Keratinocyte (primary cell): Measurements from ENCODE around the gene DCAF8. TPM values are rescaled to one million over a fixed set of nuclear protein-coding genes. Genes with fewer than 3 reads are reported as not detected.

ENCODE experiments used
- DNase-seq: peaks from one replicate; pipeline ENCODE4 v3.0.0-alpha.2; 2011; ENCODE audit warnings: low read depth, missing footprints, low spot score
- FAIRE-seq: peaks from 2 replicates; lab custom pipeline; 2011; peaks lifted over from hg19 to GRCh38; lab: Jason Lieb, UNC
- H2AFZ ChIP-seq: 2 replicates; pipeline ENCODE4 v1.6.0; 2012; ENCODE audit warnings: low read length, control low read depth, inconsistent platforms; ENCODE audit not compliant: control insufficient read depth
- H3K27ac ChIP-seq: 2 replicates; pipeline ENCODE4 v1.5.1; 2011; ENCODE audit warnings: low read length; ENCODE audit not compliant: control insufficient read depth, insufficient read depth
- H3K27me3 ChIP-seq: 3 replicates; pipeline ENCODE4 v1.6.0; 2011; ENCODE audit warnings: low read length; ENCODE audit not compliant: control insufficient read depth, insufficient read depth; ENCODE audit errors: extremely low read depth
- H3K36me3 ChIP-seq, 2 experiments: 2 replicates in 1 of 2; 3 replicates in 1 of 2; pipeline ENCODE4 v1.5.1; 2011; ENCODE audit warnings: low read length in 2 of 2, mild to moderate bottlenecking in 1 of 2; ENCODE audit not compliant: control insufficient read depth in 2 of 2, insufficient read depth in 2 of 2; ENCODE audit errors: extremely low read depth in 1 of 2
- H3K4me1 ChIP-seq: 3 replicates; pipeline ENCODE4 v1.5.1; 2011; ENCODE audit warnings: low read length; ENCODE audit not compliant: control insufficient read depth, insufficient read depth; ENCODE audit errors: extremely low read depth
- H3K4me2 ChIP-seq: 3 replicates; pipeline ENCODE4 v1.6.0; 2011; ENCODE audit warnings: low read depth, low read length; ENCODE audit not compliant: control insufficient read depth, insufficient read depth; ENCODE audit errors: extremely low read depth
- H3K4me3 ChIP-seq, 3 experiments: fragments of 200-600 bp in 1 of 3; sonication (generic) in 1 of 3; 2 replicates in 2 of 3; 3 replicates in 1 of 3; pipeline ENCODE4 v1.5.1; 2011 to 2016; ENCODE audit warnings: low read length in 3 of 3, mild to moderate bottlenecking in 3 of 3, control low read depth in 2 of 3, inconsistent platforms in 1 of 3, low read depth in 1 of 3, mixed read lengths in 1 of 3, mixed run types in 1 of 3, moderate library complexity in 1 of 3; ENCODE audit not compliant: control insufficient read depth in 2 of 3, insufficient read depth in 2 of 3; ENCODE audit errors: extremely low read depth in 1 of 3
- H3K79me2 ChIP-seq: 2 replicates; pipeline ENCODE4 v1.6.0; 2012; ENCODE audit warnings: low read length; ENCODE audit not compliant: control insufficient read depth, insufficient read depth
- H3K9ac ChIP-seq: 3 replicates; pipeline ENCODE4 v1.6.0; 2011; ENCODE audit warnings: low read length; ENCODE audit not compliant: control insufficient read depth, insufficient read depth; ENCODE audit errors: extremely low read depth
- H3K9me1 ChIP-seq: 3 replicates; pipeline ENCODE4 v1.6.0; 2011; ENCODE audit warnings: low read length; ENCODE audit not compliant: control insufficient read depth, insufficient read depth; ENCODE audit errors: extremely low read depth
- H3K9me3 ChIP-seq: 2 replicates; pipeline ENCODE4 v1.5.1; 2012; ENCODE audit warnings: low read depth, low read length; ENCODE audit not compliant: control insufficient read depth
- H4K20me1 ChIP-seq: 3 replicates; pipeline ENCODE4 v1.6.0; 2011; ENCODE audit warnings: low read length; ENCODE audit not compliant: control insufficient read depth, insufficient read depth; ENCODE audit errors: extremely low read depth
- EZH2 ChIP-seq: IDR thresholded peaks from one replicate; pipeline ENCODE4 v1.6.1; 2012; ENCODE audit warnings: inconsistent platforms, mild to moderate bottlenecking, low read length, moderate library complexity
- dilution Hi-C: fragments of 300-500 bp; cut with MboI; formaldehyde crosslinking; loops from one replicate; pipeline ENCODE4 v1.7.0; 2020; ENCODE audit warnings: low sequenced_read_pairs; ENCODE audit not compliant: extremely low pct_ligation_motif_present
- polyA plus RNA-seq, 5 experiments: library from polyadenylated mRNA; depleted of rRNA in 3 of 5; stranded (reverse) in 3 of 5; stranded (forward) in 1 of 5; unstranded in 1 of 5; fragments of >200 nt; gene quantifications; 1 replicate in 1 of 5; 2 replicates in 3 of 5; 3 replicates in 1 of 5; pipeline versions ENCODE4 v1.2.1 to v1.2.3, GENCODE V29; 2011 to 2012; ENCODE audit warnings: missing spikeins in 2 of 5, low read depth in 1 of 5, low replicate concordance in 1 of 5
- TF ChIP-seq, protein P1 (sequence below), 3 experiments: IDR thresholded peaks in 1 of 3; conservative IDR thresholded peaks in 1 of 3; optimal IDR thresholded peaks in 1 of 3; 2 replicates in 2 of 3; 3 replicates in 1 of 3; pipeline versions ENCODE3 to v1.5.1; 2011; ENCODE audit warnings: low read length in 3 of 3, mild to moderate bottlenecking in 3 of 3, moderate library complexity in 2 of 3, control low read depth in 1 of 3, inconsistent platforms in 1 of 3; ENCODE audit not compliant: insufficient read depth in 2 of 3; ENCODE audit errors: extremely low read depth in 1 of 3

Gene DCAF8
- polyA plus RNA-seq, 1 donor (not counting 4 experiments of a cell fraction or from before 2014, with no cell fraction given) = 81.2 TPM

DNA sequence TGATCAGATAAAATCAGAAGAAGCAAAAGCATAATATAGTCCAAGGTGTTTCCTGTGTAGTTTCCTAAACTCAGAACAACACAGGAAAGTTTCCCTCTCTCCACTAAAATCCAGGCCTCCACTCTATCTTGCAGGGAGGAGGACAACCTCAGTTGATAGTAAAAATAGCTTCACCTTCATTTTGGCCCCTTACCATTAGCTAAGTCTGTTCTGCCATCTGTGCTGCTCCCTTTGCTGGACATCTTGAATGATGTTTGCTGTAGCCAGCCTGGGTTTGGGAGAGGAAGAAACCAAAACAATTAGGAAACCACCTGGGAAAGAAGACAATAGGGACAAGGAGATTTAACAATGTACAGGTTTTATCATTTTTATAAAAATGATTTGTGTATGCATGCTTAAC lies 18.6 kb downstream of the DCAF8 start:
- H3K9ac ChIP-seq = no peak overlapping the region
- no peak for DNase-seq
- H3K9me3 ChIP-seq = no peaks in the 10 kb centered on the region
- no peak overlapping the region for H3K4me2 ChIP-seq
- no peak for FAIRE-seq
- dilution Hi-C loops = no loop called here
- H2AFZ ChIP-seq = no peak overlapping the region
- no peaks in the 10 kb centered on the region for H4K20me1 ChIP-seq
- no peak overlapping the region for H3K4me3 ChIP-seq
- no peaks in the 10 kb centered on the region for H3K9me1 ChIP-seq
- peaks cover 12 to 13% of the 10 kb centered on the region in 2 experiments for H3K36me3 ChIP-seq
- no peaks in the 10 kb centered on the region for H3K27me3 ChIP-seq
- H3K27ac ChIP-seq = no peak overlapping the region
- TF ChIP-seq, protein P1, sequence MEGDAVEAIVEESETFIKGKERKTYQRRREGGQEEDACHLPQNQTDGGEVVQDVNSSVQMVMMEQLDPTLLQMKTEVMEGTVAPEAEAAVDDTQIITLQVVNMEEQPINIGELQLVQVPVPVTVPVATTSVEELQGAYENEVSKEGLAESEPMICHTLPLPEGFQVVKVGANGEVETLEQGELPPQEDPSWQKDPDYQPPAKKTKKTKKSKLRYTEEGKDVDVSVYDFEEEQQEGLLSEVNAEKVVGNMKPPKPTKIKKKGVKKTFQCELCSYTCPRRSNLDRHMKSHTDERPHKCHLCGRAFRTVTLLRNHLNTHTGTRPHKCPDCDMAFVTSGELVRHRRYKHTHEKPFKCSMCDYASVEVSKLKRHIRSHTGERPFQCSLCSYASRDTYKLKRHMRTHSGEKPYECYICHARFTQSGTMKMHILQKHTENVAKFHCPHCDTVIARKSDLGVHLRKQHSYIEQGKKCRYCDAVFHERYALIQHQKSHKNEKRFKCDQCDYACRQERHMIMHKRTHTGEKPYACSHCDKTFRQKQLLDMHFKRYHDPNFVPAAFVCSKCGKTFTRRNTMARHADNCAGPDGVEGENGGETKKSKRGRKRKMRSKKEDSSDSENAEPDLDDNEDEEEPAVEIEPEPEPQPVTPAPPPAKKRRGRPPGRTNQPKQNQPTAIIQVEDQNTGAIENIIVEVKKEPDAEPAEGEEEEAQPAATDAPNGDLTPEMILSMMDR (optimal IDR thresholded peaks at IDR 0.05 in 1 of 3, IDR thresholded peaks at IDR 0.05 in 1 of 3, conservative IDR thresholded peaks at IDR 0.05 in 1 of 3; ENCODE audit: extremely low read depth in 1 of 3, insufficient read depth in 2 of 3, low read length in 3 of 3) = no peak
- no peak for TF ChIP-seq EZH2
- peaks cover 5% of the 10 kb centered on the region for H3K79me2 ChIP-seq
- H3K4me1 ChIP-seq = no peaks in the 10 kb centered on the region

DNA sequence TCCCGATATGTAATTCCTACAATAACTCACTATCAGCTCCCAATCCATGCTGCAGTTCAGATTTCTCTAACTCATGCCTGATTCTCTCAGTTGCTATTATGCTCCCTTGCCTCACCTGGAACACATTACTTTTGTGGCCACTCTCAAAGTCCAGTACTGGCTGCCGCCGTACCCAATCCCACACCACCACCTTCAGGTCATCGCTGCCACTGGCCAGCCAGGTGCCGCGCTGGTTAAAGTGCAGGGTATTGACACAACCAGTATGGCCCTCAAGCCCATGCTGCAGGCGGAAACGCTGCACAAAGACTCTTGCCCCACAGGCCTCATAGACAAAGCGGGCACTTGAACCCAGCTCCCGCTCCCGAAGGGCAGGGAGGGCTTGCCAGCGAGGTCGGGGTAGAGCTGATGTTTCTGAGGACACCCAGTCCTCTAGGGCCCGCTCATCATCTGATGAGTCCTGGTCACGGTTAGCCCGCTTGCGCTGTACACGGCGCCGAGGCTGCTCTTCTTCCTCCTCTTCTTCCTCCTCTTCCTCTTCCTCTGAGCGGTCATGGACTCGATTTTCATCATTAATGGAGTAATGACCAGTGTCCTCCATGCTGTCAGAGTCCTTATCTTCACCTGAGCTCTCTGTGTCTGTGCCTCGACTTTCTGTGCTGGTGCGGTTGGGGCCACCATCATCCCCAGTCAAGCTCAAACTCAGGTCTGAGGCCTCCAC lies 22.6 kb downstream of the DCAF8 start:
- dilution Hi-C loops = no loop called here
- no peak for FAIRE-seq
- H2AFZ ChIP-seq = no peak overlapping the region
- no peak for DNase-seq
- no peaks in the 10 kb centered on the region for H3K27me3 ChIP-seq
- H3K4me1 ChIP-seq = no peaks in the 10 kb centered on the region
- H3K79me2 ChIP-seq = peaks cover 1% of the 10 kb centered on the region
- H3K9me3 ChIP-seq = no peaks in the 10 kb centered on the region
- no peak overlapping the region for H3K4me3 ChIP-seq
- H3K9ac ChIP-seq = no peak overlapping the region
- TF ChIP-seq EZH2 = no peak
- TF ChIP-seq, protein P1 (optimal IDR thresholded peaks at IDR 0.05 in 1 of 3, IDR thresholded peaks at IDR 0.05 in 1 of 3, conservative IDR thresholded peaks at IDR 0.05 in 1 of 3; ENCODE audit: extremely low read depth in 1 of 3, insufficient read depth in 2 of 3, low read length in 3 of 3) = no peak
- H3K36me3 ChIP-seq = peaks cover 17 to 27% of the 10 kb centered on the region in 2 experiments
- no peak overlapping the region for H3K4me2 ChIP-seq
- no peaks in the 10 kb centered on the region for H3K9me1 ChIP-seq
- H3K27ac ChIP-seq = no peak overlapping the region
- H4K20me1 ChIP-seq = no peaks in the 10 kb centered on the region
